AG09319 (cell line): ENCODE data around the gene IPO9.
"Not testable (repeated sequence)": the region's sequence is repeated elsewhere in the genome, so short reads cannot be mapped to it uniquely, and the experiment has no call there.

Source experiments
- DNase-seq: peaks from one replicate; pipeline ENCODE4 v3.0.0-alpha.2; 2010; ENCODE audit warnings: low read depth; ENCODE audit errors: extremely low read depth
- TF ChIP-seq, protein P1 (sequence below): IDR thresholded peaks from 2 replicates; pipeline ENCODE4 v1.5.1; 2011; ENCODE audit warnings: low read depth, mild to moderate bottlenecking, inconsistent platforms, low read length, moderate library complexity

The IPO9 gene

DNA sequence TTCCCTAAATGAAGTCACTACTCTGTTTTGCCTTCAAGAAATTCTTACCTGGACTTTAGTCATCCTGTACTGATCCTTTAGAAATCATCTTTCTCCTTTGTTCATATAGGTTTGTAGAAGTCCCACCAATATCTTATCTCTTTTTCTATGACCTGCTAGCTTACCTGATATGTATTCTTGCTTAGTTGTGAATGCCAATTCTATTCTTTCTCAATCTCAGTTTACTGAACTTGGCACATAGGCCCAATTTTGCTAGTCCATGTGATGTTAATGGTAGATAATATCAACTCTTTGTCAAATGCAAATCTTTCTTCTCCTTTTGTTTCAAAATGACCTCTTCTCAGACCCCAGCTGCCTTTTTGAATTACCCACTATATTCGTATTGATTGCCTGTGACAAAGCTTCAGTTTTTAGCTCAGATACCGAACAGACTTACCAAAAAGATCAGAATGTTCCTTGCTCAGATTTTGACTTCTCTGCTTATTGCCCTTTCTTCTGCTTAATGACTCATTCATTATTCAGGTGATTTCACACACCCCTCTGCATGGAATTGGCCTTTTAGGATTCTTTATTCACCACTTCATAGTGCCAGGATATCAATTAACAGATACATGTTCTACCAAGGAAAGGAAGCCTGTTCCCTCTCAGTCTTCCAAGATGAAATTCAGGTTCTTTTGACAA is 20.6 kb downstream of the IPO9 start:
- no peak for DNase-seq

DNA sequence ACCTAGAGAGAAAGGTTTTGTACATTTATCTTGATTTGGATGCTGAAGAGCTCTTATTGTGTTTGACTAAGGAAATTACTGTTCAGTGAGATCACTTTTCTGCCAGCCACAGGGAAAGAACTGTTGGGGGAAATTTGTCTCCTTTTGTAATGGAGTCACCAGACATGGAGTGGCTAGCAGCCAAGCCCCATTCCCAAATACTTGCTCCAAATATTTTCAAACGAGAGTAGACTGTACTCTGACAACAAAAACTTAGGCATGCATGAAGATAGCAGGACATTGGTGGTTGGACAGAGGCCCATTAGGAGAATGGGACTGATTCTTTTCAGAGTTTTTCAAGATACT is 21.1 kb downstream of the IPO9 start:
- TF ChIP-seq, protein P1, sequence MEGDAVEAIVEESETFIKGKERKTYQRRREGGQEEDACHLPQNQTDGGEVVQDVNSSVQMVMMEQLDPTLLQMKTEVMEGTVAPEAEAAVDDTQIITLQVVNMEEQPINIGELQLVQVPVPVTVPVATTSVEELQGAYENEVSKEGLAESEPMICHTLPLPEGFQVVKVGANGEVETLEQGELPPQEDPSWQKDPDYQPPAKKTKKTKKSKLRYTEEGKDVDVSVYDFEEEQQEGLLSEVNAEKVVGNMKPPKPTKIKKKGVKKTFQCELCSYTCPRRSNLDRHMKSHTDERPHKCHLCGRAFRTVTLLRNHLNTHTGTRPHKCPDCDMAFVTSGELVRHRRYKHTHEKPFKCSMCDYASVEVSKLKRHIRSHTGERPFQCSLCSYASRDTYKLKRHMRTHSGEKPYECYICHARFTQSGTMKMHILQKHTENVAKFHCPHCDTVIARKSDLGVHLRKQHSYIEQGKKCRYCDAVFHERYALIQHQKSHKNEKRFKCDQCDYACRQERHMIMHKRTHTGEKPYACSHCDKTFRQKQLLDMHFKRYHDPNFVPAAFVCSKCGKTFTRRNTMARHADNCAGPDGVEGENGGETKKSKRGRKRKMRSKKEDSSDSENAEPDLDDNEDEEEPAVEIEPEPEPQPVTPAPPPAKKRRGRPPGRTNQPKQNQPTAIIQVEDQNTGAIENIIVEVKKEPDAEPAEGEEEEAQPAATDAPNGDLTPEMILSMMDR, result no peak
- peak; percentile 49 for DNase-seq

More for the DNA sequence above, 20.6 kb downstream of the IPO9 start:
- TF ChIP-seq, protein P1, result no peak

DNA sequence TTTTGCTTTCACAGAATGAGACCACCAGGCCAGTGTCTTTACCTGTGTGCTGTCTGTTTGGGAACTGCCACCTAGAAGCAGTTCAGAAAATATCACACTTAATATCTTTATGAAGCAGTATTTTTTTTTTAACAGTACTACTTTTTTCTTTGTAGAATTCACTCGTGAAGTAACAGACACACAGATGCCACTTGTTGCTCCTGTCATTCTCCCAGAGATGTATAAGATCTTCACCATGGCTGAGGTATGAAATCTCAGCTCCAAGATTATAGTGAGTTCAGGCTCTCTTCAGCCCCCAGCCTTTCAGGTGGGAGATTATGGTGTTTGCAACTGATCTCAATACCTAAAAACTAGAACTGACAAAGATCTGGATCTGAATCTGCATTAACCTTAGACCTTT is 23.0 kb downstream of the IPO9 start:
- TF ChIP-seq, protein P1, result no peak

DNA sequence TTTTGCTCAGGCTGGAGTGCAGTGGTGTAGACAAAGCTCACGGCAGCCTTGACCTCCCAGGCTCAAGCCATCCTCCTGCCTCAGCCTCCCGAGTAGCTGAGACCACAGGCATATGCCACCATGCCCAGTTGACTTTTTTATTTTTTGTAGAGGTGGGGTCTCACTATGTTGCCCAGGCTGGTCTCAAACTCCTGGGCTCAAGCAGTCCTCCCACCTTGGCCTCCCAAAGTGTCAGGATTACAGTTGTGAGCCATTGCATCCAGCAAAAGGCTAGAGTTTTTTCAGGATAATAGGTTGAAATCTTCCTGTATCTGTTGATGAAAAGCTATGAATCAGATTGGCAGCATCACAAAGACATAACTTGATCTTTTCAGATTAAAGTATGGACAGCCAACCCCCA is 27.8 kb downstream of the IPO9 start:
- not testable (repeated sequence) for DNase-seq

More for the DNA sequence above, 23.0 kb downstream of the IPO9 start:
- no peak for DNase-seq

DNA sequence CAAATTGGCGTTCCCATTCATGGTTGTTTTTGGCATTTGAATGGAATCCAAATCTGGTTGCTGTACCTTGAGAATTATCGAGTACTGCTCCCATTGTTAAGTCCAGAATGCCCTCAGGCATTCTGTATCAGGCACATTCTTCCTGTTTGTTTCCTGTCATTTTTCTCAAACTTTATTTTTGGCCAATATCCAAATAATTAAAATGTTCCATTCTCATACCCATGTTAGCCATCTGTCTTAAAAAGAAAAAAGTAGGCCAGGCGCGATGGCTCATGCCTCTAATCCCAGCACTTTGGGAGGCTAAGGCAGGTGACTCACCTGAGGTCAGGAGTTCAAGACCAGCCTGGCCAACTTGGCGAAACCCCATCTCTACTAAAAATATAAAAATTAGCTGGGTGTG is 30.5 kb downstream of the IPO9 start:
- TF ChIP-seq, protein P1, result no peak
- DNase-seq, result no peak

DNA sequence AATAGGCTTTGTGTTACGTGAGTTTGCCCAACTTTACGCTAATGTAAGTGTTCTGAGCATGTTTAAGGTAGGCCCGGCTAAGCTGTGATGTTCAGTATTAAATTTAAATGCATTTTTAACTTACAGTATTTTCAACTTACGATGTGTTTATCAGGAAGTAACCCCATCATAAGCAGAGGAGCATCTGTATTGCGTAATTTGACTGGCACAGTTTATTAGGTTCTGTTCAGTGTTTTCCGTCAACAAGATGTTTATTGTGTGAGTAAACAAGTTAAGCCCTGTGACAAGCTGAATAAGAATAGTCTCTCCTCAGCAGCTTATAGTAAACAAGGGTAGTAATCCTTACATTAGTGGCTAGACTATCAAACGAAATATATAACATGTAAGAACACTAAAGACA is 32.5 kb downstream of the IPO9 start:
- TF ChIP-seq, protein P1, result no peak
- DNase-seq, result no peak

DNA sequence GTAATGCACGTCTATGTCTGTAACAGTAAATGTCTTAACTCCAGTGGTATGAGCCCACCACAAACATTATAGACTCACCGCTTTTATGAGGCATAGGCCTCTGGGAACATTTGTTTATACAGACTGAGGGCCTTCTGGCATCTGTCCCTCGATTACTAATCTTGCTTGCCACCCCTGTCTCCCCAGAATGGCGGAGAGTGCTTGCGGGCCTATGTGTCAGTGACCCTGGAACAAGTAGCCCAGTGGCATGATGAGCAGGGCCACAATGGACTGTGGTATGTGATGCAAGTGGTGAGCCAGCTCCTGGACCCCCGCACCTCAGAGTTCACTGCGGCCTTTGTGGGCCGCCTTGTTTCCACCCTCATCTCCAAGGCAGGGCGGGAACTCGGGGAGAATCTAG is 41.4 kb downstream of the IPO9 start:
- TF ChIP-seq, protein P1, result no peak
- no peak for DNase-seq

DNA sequence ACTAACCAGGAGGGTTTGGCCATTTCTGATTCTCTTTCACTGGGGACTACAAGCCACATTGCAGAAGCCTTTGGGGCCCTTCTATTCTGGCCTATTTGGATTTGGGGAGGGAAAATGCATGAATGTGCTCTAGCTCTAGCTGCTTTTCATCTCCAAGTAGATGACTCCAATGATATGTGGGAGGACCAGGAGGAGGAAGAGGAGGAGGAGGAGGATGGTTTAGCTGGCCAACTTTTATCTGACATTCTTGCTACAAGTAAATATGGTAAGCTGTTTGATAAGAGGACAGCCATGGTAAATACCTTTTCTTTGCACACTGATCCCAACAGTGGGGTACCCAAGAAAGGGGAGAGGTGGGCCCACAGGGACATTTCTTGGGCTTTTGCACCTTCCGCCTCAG is 45.7 kb downstream of the IPO9 start:
- TF ChIP-seq, protein P1, result no peak
- DNase-seq, result no peak
